ENCODE data around the gene CKLF.

GRCh38 chr16:66603537-66604375 is 51.4 kb downstream of the CKLF start:
- TF ChIP-seq CTCF (conservative IDR thresholded peaks at IDR 0.05; ENCODE audit: low read depth, low read length) (no peak), EZH2 (IDR thresholded peaks at IDR 0.05; ENCODE audit: borderline replicate concordance, low read depth, low read length, poor library complexity, severe bottlenecking) (no peak)

Data from A673 (cell line).